Measurements from ENCODE around the gene CD72.
A peak's percentile ranks its signal among the peaks of the same experiment; 100 is the strongest.

CD72 gene

GRCh38 chr9:35618325-35618727 is at the start of gene CD72:
CD72 (minus strand) TSS chr9:35618413; CDS start chr9:35618303, 110 bp downstream.
- no peak for DNase-seq

GRCh38 chr9:35667939-35668338 is 49.7 kb upstream of the CD72 start:
- no peak for DNase-seq

- DNase-seq: no peak
These were observed 48.3 kb upstream of the CD72 start for GRCh38 chr9:35666549-35666948.

GRCh38 chr9:35666045-35666444 is 47.8 kb upstream of the CD72 start:
- no peak for DNase-seq

GRCh38 chr9:35665471-35665818 is 47.2 kb upstream of the CD72 start:
- DNase-seq: no peak

- peak; percentile 3 for DNase-seq
These were observed 46.6 kb upstream of the CD72 start, which contains the start of gene ARHGEF39 for GRCh38 chr9:35664531-35665470. ARHGEF39 (minus strand) TSS chr9:35665195; CDS start chr9:35665169, 26 bp downstream.

GRCh38 chr9:35662437-35662836 is 44.2 kb upstream of the CD72 start:
- DNase-seq: no peak

GRCh38 chr9:35661756-35662350 is 43.6 kb upstream of the CD72 start:
- no peak for DNase-seq

GRCh38 chr9:35660966-35661415 is 42.8 kb upstream of the CD72 start:
- DNase-seq: no peak

GRCh38 chr9:35659340-35659739 is 41.1 kb upstream of the CD72 start:
- DNase-seq: no peak

- no peak for DNase-seq
These were observed 40.7 kb upstream of the CD72 start for GRCh38 chr9:35658968-35659220.

- DNase-seq: peak; percentile 47
These were observed 40.1 kb upstream of the CD72 start, which contains the start of gene CCDC107 for GRCh38 chr9:35658137-35658967. CCDC107 (plus strand) TSS chr9:35658292; CDS start chr9:35658380, 88 bp downstream.

- DNase-seq: peak; percentile 94
These were observed 39.4 kb upstream of the CD72 start, which contains the start of gene RMRP for GRCh38 chr9:35657546-35658136. RMRP (minus strand) TSS chr9:35658019.

GRCh38 chr9:35656831-35657545 is 38.8 kb upstream of the CD72 start:
- DNase-seq: no peak

- no peak for DNase-seq
These were observed 38.1 kb upstream of the CD72 start for GRCh38 chr9:35656348-35656747.

- no peak for DNase-seq
These were observed 35.4 kb upstream of the CD72 start for GRCh38 chr9:35653611-35654010.

GRCh38 chr9:35652829-35653209 is 34.6 kb upstream of the CD72 start:
- no peak for DNase-seq

- peak; percentile 9 for DNase-seq
These were observed 34.0 kb upstream of the CD72 start for GRCh38 chr9:35651956-35652828.

GRCh38 chr9:35650341-35651158 is 32.3 kb upstream of the CD72 start, which contains the start of gene SIT1:
SIT1 (minus strand) TSS chr9:35650931; CDS start chr9:35650853, 78 bp downstream.
- DNase-seq: no peak

Data from SIG-M5 (cell line).